NB4 (cell line): ENCODE results near the gene SMO.

ENCODE experiments used
- CTCF ChIP-seq: IDR thresholded peaks from one replicate; pipeline ENCODE4 v1.5.1; 2012; ENCODE audit warnings: low read depth, low read length
- MYC ChIP-seq: IDR thresholded peaks from 2 replicates; pipeline ENCODE4 v1.6.1; 2011; ENCODE audit warnings: low read depth, low read length

DNA sequence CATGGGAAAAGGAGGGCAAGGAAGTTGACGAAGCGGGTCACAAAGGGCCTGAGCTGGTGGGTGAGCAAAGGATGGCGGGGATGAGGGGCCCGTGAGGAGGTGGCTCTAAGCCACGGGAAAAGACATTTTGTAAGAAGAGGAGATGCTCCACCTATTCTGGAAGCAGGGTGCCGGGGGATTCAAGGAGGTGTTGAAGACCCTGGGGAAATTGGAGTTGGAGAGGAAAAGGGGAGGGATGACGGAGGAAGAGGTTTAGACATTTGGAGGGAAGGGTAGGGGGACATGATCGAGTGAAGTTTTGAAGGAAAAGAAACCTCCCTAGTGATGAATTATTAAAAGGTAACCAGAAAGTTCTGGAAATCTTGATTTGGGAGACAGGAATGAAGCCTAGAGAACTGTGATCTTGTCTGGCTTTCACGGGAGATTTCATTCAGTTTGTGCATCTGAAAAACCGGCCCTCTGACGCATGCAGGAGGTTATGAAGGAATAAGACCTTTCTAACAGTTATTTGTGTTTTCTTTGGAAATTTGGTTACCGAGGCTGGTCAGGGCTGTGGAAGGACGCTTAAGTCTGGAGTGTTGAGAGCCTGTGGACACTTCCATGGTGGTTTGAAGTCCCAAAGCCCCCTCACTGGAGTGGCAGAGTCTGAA lies 1.4 kb downstream of the SMO start:
- TF ChIP-seq CTCF (no peak), MYC (no peak)
